GM18909 (cell line): Measurements from ENCODE around the gene PRLR.
A peak's percentile ranks its signal among the peaks of the same experiment; 100 is the strongest.

Source experiments
- ATAC-seq: cut with Tn5 transposase; IDR thresholded peaks from one replicate; pipeline ENCODE4 v1.9.1; 2021; ENCODE audit warnings: mild to moderate bottlenecking; ENCODE audit not compliant: unreplicated experiment, poor library complexity

The PRLR gene

GRCh38 chr5:35236770-35237169, 6.5 kb upstream of the PRLR start:
- no peak for ATAC-seq

- no peak for ATAC-seq
Measured at GRCh38 chr5:35233601-35234000, 3.3 kb upstream of the PRLR start.

- no peak for ATAC-seq
Measured at GRCh38 chr5:35233121-35233520, 2.8 kb upstream of the PRLR start.

GRCh38 chr5:35232124-35232523, 1.8 kb upstream of the PRLR start:
- no peak for ATAC-seq

GRCh38 chr5:35229076-35230037, 930 bp downstream of the PRLR start:
- peak; percentile 77 for ATAC-seq

- no peak for ATAC-seq
Measured at GRCh38 chr5:35228310-35228709, 2.0 kb downstream of the PRLR start.

GRCh38 chr5:35227720-35228119, 2.6 kb downstream of the PRLR start:
- no peak for ATAC-seq

GRCh38 chr5:35223787-35224395, 6.4 kb downstream of the PRLR start:
- ATAC-seq, result no peak

GRCh38 chr5:35220967-35221366, 9.3 kb downstream of the PRLR start:
- ATAC-seq, result no peak

GRCh38 chr5:35218981-35219380, 11.3 kb downstream of the PRLR start:
- ATAC-seq, result no peak

- ATAC-seq, result no peak
Measured at GRCh38 chr5:35214051-35214450, 16.2 kb downstream of the PRLR start.

GRCh38 chr5:35213608-35214007, 16.7 kb downstream of the PRLR start:
- ATAC-seq, result no peak

GRCh38 chr5:35212122-35212982, 17.9 kb downstream of the PRLR start:
- peak; percentile 80 for ATAC-seq

- no peak for ATAC-seq
Measured at GRCh38 chr5:35209862-35210261, 20.4 kb downstream of the PRLR start.

GRCh38 chr5:35205606-35206005, 24.7 kb downstream of the PRLR start:
- ATAC-seq, result no peak

- ATAC-seq, result no peak
Measured at GRCh38 chr5:35205186-35205585, 25.1 kb downstream of the PRLR start.

GRCh38 chr5:35203403-35203802, 26.9 kb downstream of the PRLR start:
- no peak for ATAC-seq

GRCh38 chr5:35202319-35203111, 27.8 kb downstream of the PRLR start:
- peak; percentile 83 for ATAC-seq

- no peak for ATAC-seq
Measured at GRCh38 chr5:35201291-35201690, 29.0 kb downstream of the PRLR start.

GRCh38 chr5:35199886-35200285, 30.4 kb downstream of the PRLR start:
- no peak for ATAC-seq
